Ovary (tissue), 9 donors: Measurements from ENCODE around the gene LRRC71. TPM values are rescaled to one million over a fixed set of nuclear protein-coding genes. Genes with fewer than 3 reads are reported as not detected.

Source experiments
- DNase-seq, 5 donors: peaks; one replicate each; pipeline ENCODE4 v3.0.0-alpha.2; 2019 to 2020
- H3K27ac ChIP-seq, 2 donors: fragments of 200-600 bp; one replicate each; pipeline versions ENCODE4 v1.5.1 to v1.8.0; 2019 to 2022
- H3K27me3 ChIP-seq: fragments of 200-600 bp; one replicate; pipeline ENCODE4 v1.8.0; 2022
- H3K36me3 ChIP-seq: fragments of 200-600 bp; sonication (generic); one replicate; pipeline ENCODE4 v1.5.1; 2019
- H3K4me1 ChIP-seq: one replicate; pipeline ENCODE4 v1.8.1; 2013; ENCODE audit warnings: mild to moderate bottlenecking, moderate library complexity; ENCODE audit not compliant: insufficient read depth
- H3K4me3 ChIP-seq: fragments of 200-600 bp; sonication (generic); one replicate; pipeline ENCODE4 v1.5.1; 2017
- H3K9me3 ChIP-seq, 2 donors: fragments of 200-600 bp in 1 of 2; sonication (generic) in 1 of 2; one replicate each; pipeline versions ENCODE4 v1.5.1 to v1.8.1; 2013 to 2019; ENCODE audit warnings: mild to moderate bottlenecking in 1 of 2, moderate library complexity in 1 of 2
- CTCF ChIP-seq, 3 donors: fragments of 450-650 bp in 2 of 3; fragments of 200-600 bp in 1 of 3; IDR thresholded peaks; one replicate each; pipeline versions ENCODE4 v1.5.1 to v1.8.0; 2016 to 2022; ENCODE audit warnings: antibody characterized with exemption in 3 of 3, mild to moderate bottlenecking in 1 of 3
- EP300 ChIP-seq: sonication (generic); formaldehyde crosslinking; IDR thresholded peaks from one replicate; pipeline ENCODE4 v1.6.1; 2017; ENCODE audit warnings: antibody characterized with exemption
- POLR2A ChIP-seq: fragments of 450-650 bp; IDR thresholded peaks from one replicate; pipeline ENCODE4 v1.6.1; 2017; ENCODE audit warnings: antibody characterized with exemption, mild to moderate bottlenecking, moderate library complexity
- WGBS, 3 donors: extraction: QIAGEN DNeasy Blood & Tissue Kit in 1 of 3; methylation state at CpG; one replicate each; pipeline versions ENCODE4 v1.1.5 to v1.1.7; 2013 to 2017; 5-methylcytosine and 5-hydroxymethylcytosine counted together
- intact Hi-C, 4 donors: fragments of 100-400 bp; cut with DNase I; formaldehyde crosslinking; loops; one replicate each; pipeline versions ENCODE4 v1.11.0 to v1.15.1; 2022 to 2023
- polyA plus RNA-seq, 2 donors: library from polyadenylated mRNA; stranded (reverse); fragments of 200-250 nt in 1 of 2; fragments of 350-450 nt in 1 of 2; fragmentation: Illumina TruSeq in 1 of 2; extraction: RNeasy Lipid Tissue Mini Kit (QIAGEN cat#74804) in 1 of 2; gene quantifications; one replicate each; pipeline ENCODE4 v1.2.3, GENCODE V29; 2013 to 2014
- total RNA-seq, 7 donors: library from RNA; depleted of rRNA in 2 of 7; stranded (reverse); fragments of >200 nt in 2 of 7; fragmentation: NEBNext Ultra II Directional in 3 of 7; extraction: Animal tissue kit (Norgen Biotek cat#: 25700) in 3 of 7; gene quantifications; one replicate each; pipeline versions ENCODE4 v1.1.0 to v1.2.4, GENCODE V29; 2016 to 2023
- donor health status: DM: no; HTN: no; CAD: no; lungs with moderate emphysema.
- donor health status: DM: no; HTN: no; CAD: no.
- donor health status: Bipolar disorder and iron deficiency.
- donor health status: DM: yes; HTN: yes; CAD: no.
- donor health status: DM: no; HTN: no; CAD: no.
- donor health status: DM: yes; HTN: yes; CAD: no.

The LRRC71 gene
- total and polyA plus RNA-seq, 9 donors, result 0.07 to 11.1 (median 0.80) TPM; not detected in 3

- DNase-seq, result peak in 1 of 5 donors; percentile 29
- Histone ChIP-seq H3K36me3 (no peaks in the 10 kb centered on the region), H3K4me3 (no peak overlapping the region), H3K27ac (no peak overlapping the region), H3K27me3 (no peaks in the 10 kb centered on the region), H3K9me3 (no peaks in the 10 kb centered on the region), H3K4me1 (no peaks in the 10 kb centered on the region)
- no peak for TF ChIP-seq EP300
- no peak for TF ChIP-seq CTCF (IDR thresholded peaks at IDR 0.05)
- TF ChIP-seq POLR2A, result no peak
- 51 to 64% (median 64%) methylated on average over 3 of the region's 3 CpGs for WGBS, 3 donors
- intact Hi-C loops, result no loop called here
These were observed 21.7 kb downstream of the LRRC71 start for GRCh38 chr1:156942176-156942575.

- intact Hi-C loops, result no loop called here
- no peaks in the 10 kb centered on the region for H3K9me3 ChIP-seq
- no peaks in the 10 kb centered on the region for H3K27me3 ChIP-seq
- no peak for TF ChIP-seq POLR2A
- TF ChIP-seq CTCF (IDR thresholded peaks at IDR 0.05), result no peak
- no peak for TF ChIP-seq EP300
- no peaks in the 10 kb centered on the region for H3K36me3 ChIP-seq
- no peaks in the 10 kb centered on the region for H3K4me1 ChIP-seq
- no peak overlapping the region for H3K4me3 ChIP-seq
- 79 to 82% (median 80%) methylated on average over 7 of the region's 7 CpGs for WGBS, 3 donors
- DNase-seq, result peak in 1 of 5 donors; percentile 14
- no peak overlapping the region for H3K27ac ChIP-seq
These were observed 22.1 kb downstream of the LRRC71 start for GRCh38 chr1:156942576-156942975.

- Histone ChIP-seq H3K27ac (no peak overlapping the region), H3K4me1 (no peaks in the 10 kb centered on the region), H3K36me3 (no peaks in the 10 kb centered on the region), H3K4me3 (no peak overlapping the region), H3K27me3 (no peaks in the 10 kb centered on the region), H3K9me3 (no peaks in the 10 kb centered on the region)
- no peak for TF ChIP-seq POLR2A
- no peak for TF ChIP-seq EP300
- no peak for TF ChIP-seq CTCF (IDR thresholded peaks at IDR 0.05)
- peak in 1 of 5 donors; percentile 20 for DNase-seq
- WGBS, 3 donors, result 89 to 100% (median 94%) methylated on average over 3 of the region's 3 CpGs
- intact Hi-C loops, result no loop called here
These were observed 23.3 kb downstream of the LRRC71 start for GRCh38 chr1:156943756-156944155.

- Histone ChIP-seq H3K4me1 (no peaks in the 10 kb centered on the region), H3K36me3 (no peaks in the 10 kb centered on the region), H3K27me3 (no peaks in the 10 kb centered on the region), H3K9me3 (no peaks in the 10 kb centered on the region), H3K27ac (no peak overlapping the region), H3K4me3 (no peak overlapping the region)
- TF ChIP-seq POLR2A (no peak), CTCF (IDR thresholded peaks at IDR 0.05) (no peak), EP300 (no peak)
- DNase-seq, result no peak
- WGBS, 3 donors, result 79 to 100% (median 91%) methylated on average over 1 of the region's 1 CpG
- intact Hi-C loops, result no loop called here
These were observed 23.8 kb downstream of the LRRC71 start for GRCh38 chr1:156944268-156944667.
